Chondrocyte (in vitro differentiated cells): ENCODE measurements around the gene GBX2. TPM values are rescaled to one million over a fixed set of nuclear protein-coding genes. Genes with fewer than 3 reads are reported as not detected.

Experiments used
- DNase-seq: peaks from one replicate; pipeline ENCODE4 v3.0.0; 2021; ENCODE audit warnings: mixed read lengths, low spot score
- H3K27ac Mint-ChIP-seq: one replicate; pipeline ENCODE4 v1.8.0; 2021; ENCODE audit warnings: mild to moderate bottlenecking, moderate library complexity, mixed read lengths; ENCODE audit not compliant: unreplicated experiment
- H3K27me3 Mint-ChIP-seq: 2 replicates; pipeline ENCODE4 v1.8.0; 2021; ENCODE audit warnings: low read depth, mixed read lengths
- H3K36me3 Mint-ChIP-seq: 2 replicates; pipeline ENCODE4 v1.8.0; 2021; ENCODE audit warnings: low read depth, mixed read lengths
- H3K4me1 Mint-ChIP-seq: 2 replicates; pipeline ENCODE4 v1.8.0; 2021; ENCODE audit warnings: low read depth, mild to moderate bottlenecking, mixed read lengths
- H3K4me3 Mint-ChIP-seq: one replicate; pipeline ENCODE4 v1.8.0; 2021; ENCODE audit warnings: mild to moderate bottlenecking, moderate library complexity, mixed read lengths; ENCODE audit not compliant: unreplicated experiment
- H3K9me3 Mint-ChIP-seq: 2 replicates; pipeline ENCODE4 v1.8.0; 2021; ENCODE audit warnings: low read depth, mixed read lengths
- CTCF ChIP-seq: fragments of 200-600 bp; sonication (generic); IDR thresholded peaks from 2 replicates; pipeline ENCODE4 v1.5.0; 2021; ENCODE audit warnings: antibody characterized with exemption, mild to moderate bottlenecking, moderate library complexity
- total RNA-seq: library from RNA; stranded (reverse); gene quantifications from 3 replicates; pipeline ENCODE4 v1.2.1, GENCODE V29; 2021

Gene GBX2
- total RNA-seq, 1 donor from 2014 or later: 16.7 TPM

- DNase-seq: no peak
- peak overlapping the region; percentile 91 for H3K27ac Mint-ChIP-seq
- no peak for TF ChIP-seq CTCF
- no peaks in the 10 kb centered on the region for H3K9me3 Mint-ChIP-seq
- H3K4me1 Mint-ChIP-seq: peaks cover 64% of the 10 kb centered on the region
- H3K4me3 Mint-ChIP-seq: no peak overlapping the region
- H3K36me3 Mint-ChIP-seq: peaks cover 2% of the 10 kb centered on the region
- H3K27me3 Mint-ChIP-seq: peaks cover 5% of the 10 kb centered on the region
These were observed 5.8 kb upstream of the GBX2 start for GRCh38 chr2:236173729-236174607.

GRCh38 chr2:236173036-236173728 is 5.0 kb upstream of the GBX2 start:
- Mint-ChIP-seq H3K27ac (no peak overlapping the region), H3K4me3 (no peak overlapping the region), H3K36me3 (peaks cover 2% of the 10 kb centered on the region), H3K9me3 (no peaks in the 10 kb centered on the region), H3K27me3 (peaks cover 7% of the 10 kb centered on the region), H3K4me1 (peaks cover 59% of the 10 kb centered on the region)
- no peak for TF ChIP-seq CTCF
- no peak for DNase-seq

- no peak for TF ChIP-seq CTCF
- H3K27me3 Mint-ChIP-seq: peaks cover 7% of the 10 kb centered on the region
- H3K36me3 Mint-ChIP-seq: peaks cover 2% of the 10 kb centered on the region
- H3K4me3 Mint-ChIP-seq: no peak overlapping the region
- peak overlapping the region; percentile 15 for H3K27ac Mint-ChIP-seq
- H3K4me1 Mint-ChIP-seq: peaks cover 52% of the 10 kb centered on the region
- no peaks in the 10 kb centered on the region for H3K9me3 Mint-ChIP-seq
- DNase-seq: no peak
These were observed 4.3 kb upstream of the GBX2 start for GRCh38 chr2:236172255-236173035.

GRCh38 chr2:236171680-236172254 is 3.6 kb upstream of the GBX2 start:
- TF ChIP-seq CTCF: no peak
- no peak overlapping the region for H3K4me3 Mint-ChIP-seq
- H3K9me3 Mint-ChIP-seq: no peaks in the 10 kb centered on the region
- H3K36me3 Mint-ChIP-seq: peaks cover 2% of the 10 kb centered on the region
- no peak for DNase-seq
- peaks cover 53% of the 10 kb centered on the region for H3K4me1 Mint-ChIP-seq
- peak overlapping the region; percentile 15 for H3K27ac Mint-ChIP-seq
- peaks cover 7% of the 10 kb centered on the region for H3K27me3 Mint-ChIP-seq
